GM20431 (cell line): ENCODE measurements around the gene KLF16.

Source experiments
- in situ Hi-C: fragments of 300-500 bp; cut with MseI, MboI; formaldehyde crosslinking; loops from one replicate; pipeline ENCODE4 v1.15.0; 2020; ENCODE audit warnings: low sequenced_read_pairs; ENCODE audit not compliant: unreplicated experiment

The KLF16 gene

DNA sequence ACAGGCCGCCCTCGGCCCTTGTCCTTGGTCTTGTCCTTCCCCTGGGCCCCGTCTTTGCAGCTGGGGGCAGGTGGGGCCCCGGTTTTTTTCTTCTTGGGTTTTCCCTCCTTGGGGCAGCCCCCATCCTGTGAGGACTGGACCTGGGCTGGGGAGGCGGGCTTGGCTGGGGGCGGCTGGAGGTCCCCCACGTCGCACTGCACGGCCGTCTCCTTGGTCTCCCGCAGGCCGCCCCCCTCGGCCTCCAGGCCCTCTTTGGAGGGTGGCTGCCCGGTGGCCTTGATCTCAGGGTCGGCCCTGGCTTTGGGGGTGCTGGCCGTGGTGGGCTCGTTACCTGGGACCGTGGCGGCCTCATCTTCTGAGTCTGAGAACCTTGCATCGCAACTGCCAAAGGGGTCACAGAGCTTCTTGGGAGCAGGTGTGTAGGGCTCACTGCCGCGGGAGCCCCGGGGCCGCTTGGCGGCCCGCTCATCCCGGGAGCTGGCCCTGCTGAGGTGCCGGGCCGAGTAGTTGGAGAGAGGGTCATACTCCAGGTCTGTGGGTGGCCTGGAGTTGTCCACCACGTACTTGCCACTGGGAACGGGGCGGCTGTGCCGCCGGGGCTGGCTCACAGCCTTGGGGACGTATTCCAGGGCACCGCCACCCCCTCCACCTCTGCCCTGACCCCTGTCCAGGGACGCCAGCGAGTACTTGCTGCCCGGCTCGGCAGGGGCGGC lies 35.7 kb downstream of the KLF16 start:
- in situ Hi-C loops = no loop called here

DNA sequence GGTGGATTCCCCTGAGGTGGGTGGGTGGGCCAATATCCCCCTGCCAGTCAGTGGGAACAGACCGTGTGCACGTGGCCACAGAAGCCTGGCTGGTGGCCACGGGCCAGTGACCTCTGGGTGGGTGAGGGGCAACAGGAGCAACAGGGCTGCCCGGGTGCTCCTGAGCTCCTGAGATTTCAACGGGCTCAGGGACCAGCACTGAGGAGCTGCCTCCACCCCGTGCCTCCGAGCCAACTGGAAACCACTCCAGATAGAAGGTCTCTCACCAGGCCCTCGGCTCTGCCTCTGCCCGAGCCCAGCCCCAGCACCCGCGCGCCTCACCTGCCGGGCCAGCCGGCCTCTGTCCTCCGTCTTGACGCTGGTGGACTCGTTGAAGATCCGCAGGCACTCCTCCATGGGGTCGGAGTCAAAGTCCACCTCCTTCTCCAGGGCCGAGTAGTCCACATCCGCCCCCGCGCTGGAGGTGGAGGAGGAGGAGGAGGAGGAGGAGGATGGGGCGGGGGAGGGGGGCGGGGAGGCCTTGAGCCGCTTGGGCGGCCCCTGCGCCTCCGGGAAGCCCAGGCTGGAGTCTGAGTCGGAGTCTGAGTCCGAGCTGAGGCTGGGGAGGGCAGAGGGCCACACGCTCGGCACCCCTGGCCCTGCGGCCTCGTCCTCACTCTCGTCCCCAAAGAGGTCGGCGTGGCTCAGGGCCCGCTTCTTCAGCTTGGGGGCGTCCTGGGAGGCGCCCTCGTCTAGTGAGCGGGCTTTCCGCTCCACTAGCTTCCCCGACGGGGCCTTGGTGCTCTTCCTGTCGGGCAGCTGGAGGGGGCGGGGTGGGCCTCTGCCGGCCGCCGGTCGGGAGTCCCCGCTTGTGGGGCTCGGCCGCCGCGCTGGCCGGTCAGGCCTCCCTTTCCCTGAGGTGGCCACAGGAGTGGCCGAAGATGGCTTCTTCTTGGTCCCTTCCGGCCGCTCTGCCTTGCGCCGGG lies 36.5 kb downstream of the KLF16 start:
- in situ Hi-C loops = no loop called here

DNA sequence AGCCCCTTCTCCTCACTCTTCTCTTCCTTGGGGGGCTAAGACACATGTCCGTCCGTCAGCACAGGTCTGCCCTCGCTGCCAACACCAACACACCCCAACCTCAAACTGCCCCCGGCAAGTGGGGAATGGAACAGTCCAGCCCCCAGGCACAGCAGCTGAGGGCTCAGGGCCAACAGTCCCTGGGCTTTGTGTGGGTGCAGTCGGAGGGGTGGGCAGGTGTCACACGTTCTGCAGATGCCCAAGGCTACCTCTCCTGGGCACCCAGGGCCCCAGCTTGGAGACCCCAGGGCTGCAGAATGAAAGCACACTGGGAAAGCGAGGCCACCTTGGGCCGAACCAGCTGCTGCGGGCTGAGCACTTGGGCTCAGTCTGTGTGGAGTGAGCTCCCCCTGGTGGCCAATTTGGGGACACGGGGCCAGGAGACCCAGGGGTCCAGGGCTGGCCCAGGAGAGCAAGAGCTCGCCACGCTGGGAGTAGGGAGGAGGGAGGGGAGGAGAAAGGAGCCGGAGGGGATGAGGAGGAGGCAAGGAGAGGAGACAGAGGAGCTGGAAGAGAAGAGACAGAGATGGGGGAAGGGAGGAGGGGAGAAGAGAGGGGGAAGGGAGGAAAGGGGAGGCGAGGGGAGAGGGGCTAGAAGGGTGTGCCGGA lies 37.3 kb downstream of the KLF16 start:
- in situ Hi-C loops = no loop called here

DNA sequence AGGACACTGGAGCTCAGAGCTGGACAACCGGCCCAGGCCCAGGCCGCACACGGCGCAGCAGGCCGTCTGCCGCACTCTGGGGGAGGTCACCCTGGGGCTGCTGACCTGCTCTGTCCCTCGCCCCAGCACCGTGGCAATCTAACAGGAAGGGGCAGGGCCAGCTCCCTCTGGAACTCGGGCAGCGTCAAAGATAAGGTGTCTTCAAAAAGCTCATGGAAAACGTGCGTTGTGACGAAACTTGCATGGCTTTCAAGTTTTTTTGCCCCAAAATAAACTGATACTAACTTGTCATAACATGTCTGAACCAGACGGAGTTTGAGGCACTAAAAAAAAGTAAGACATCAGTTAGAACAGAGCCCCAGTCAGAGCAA lies 39.1 kb downstream of the KLF16 start:
- in situ Hi-C loops = no loop called here

DNA sequence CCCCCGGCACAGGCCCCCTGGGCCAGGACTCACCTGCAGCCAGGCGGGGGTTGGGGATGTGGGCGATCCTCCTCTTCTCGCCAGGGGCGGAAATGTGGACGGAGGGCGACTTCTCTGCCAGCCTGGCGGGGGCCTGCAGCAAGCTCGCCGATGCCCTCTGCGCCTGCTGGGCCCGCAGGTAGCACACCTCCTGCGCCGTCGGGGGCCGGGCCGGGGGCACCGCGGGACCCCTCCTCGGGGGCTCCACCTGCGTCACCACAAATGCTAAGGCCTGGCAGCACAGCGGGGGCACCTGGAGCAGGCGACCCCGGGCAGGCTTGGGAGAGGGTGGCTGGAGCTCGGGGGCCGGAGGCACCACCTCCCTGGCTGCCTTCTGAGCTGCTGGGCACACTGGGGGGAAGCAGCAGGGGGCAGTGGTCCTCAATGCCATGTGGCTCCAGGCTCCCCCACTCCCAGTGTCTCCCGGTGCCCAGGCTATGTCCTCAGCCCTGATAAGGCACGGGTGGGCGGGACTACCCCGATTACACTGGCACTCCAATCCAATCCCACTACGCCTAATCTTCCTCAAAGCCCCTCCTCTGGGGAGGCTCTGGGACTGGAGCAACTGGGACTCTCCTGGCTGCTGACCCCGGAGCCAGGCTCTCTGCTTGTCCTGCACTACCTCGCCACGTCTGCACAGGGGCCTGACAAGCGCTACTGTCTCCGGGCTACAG lies 39.7 kb downstream of the KLF16 start:
- in situ Hi-C loops = no loop called here

DNA sequence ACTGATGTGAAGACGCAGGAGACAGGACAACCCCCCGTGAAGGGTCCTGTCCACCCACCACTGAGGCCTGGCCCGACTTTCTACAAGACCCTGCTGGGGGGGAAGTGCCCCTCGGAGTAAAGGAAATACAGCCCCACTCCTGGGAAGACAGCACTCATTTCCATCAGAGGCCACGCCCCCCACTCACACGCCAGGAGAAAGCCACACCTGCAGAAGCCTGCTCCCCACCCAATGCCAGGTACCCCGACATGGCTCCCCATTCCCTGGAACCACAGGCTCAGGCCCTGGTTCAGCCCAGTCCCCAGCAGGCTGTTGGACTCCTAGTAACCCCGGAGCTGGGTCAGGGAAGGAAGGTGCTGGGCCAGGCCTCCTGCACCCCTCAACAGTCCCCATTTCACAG lies 40.4 kb downstream of the KLF16 start:
- in situ Hi-C loops = no loop called here

DNA sequence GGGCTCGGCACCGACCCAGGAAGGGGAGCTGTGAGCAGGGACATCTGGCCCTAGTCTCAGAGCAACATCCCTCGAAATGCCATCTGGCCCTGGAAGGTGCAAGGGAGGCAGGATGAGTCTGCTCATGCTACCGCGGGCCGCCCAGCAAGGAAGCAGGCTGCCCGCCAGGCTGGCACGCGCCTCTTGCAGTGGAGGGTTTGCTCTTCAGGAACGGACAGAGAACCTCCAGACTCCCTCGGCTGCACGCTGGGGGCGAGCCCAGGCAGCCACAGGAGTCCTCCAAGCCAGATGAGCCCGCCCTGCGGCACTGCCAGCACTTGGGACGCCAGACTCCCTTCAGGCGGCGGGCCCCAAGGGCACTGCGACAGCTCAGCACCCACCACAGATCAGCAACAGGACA lies 41.2 kb downstream of the KLF16 start:
- in situ Hi-C loops = no loop called here

DNA sequence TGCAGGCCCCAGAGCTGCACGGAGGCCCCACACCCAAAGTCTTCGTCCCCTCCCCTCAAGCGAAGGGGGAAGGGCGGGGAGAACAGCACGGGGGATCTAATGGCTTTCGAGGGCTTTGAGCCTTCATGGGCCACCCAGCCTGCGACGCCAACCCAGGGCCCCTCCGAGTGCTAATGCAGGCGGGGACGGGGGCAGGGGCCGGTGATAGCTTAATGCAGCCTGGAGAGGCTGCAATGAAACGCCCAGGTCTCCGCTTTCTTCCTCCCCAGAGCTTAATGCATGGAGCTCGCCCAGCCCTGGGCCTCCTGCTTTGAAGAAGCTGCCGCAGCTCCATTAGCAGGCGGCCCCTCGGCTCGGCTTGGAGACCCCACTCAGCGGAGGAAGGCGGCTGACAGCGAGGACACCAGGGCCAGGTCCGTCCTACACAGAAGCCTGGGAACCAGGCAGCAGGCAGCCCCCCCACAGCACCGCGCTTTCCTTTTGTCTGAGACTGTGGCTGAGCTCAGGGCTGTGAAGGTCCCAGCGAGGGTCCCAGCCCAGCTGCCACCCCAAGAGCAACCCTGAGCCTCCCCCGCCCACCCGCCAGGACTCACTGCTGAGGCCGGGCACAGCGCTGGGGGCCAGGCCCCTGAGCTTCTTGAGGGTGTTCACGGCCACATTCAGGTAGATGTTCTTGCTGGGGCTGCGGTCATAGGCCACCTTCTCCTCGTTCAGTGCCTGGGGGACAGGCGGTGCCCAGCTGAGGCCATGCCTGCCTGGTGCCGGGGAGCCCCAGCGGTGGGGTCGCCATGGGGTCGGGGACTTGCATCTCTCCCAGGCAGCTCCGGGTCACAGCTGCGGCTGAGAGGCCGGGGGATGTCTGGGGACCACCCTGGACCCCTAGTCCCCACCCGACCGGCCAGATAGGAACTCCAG lies 43.8 kb downstream of the KLF16 start:
- in situ Hi-C loops = loop anchor here (10.0 kb wide), 1 partner anchor 275 kb away; no protein-coding TSS in a partner anchor

DNA sequence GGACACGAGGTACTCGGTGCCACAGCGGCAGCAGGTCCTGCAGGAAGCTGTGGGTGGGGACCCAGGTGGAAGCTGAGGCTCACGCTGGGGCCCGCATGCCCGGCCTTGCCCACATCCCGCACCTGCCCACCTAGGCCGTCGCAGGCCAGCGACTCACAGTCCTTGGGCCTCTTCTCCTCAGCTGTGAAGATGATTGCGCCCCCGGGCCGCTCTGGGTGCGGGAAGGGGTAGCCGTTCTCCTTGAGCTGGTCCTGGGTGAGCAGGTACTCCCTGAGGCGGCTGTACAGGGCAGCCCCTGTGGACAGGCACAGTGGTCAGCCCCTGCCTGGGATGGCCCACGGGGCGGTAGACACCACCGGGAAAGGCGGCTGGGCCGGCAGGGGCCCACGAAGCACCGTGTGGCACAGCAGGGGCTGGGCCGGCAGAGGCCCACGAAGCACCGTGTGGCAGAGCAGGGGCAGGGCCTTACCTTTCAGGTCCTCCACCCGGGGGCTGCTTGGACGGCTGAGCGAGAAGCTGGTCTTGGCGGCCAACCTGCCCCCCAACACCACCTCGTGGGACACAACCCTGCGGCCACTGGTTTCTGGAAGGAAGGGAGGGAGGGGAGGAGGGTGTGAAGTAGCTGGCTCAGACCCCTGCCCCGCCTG lies 44.7 kb downstream of the KLF16 start:
- in situ Hi-C loops = loop anchor here (10.0 kb wide), 1 partner anchor 274 kb away; no protein-coding TSS in a partner anchor

DNA sequence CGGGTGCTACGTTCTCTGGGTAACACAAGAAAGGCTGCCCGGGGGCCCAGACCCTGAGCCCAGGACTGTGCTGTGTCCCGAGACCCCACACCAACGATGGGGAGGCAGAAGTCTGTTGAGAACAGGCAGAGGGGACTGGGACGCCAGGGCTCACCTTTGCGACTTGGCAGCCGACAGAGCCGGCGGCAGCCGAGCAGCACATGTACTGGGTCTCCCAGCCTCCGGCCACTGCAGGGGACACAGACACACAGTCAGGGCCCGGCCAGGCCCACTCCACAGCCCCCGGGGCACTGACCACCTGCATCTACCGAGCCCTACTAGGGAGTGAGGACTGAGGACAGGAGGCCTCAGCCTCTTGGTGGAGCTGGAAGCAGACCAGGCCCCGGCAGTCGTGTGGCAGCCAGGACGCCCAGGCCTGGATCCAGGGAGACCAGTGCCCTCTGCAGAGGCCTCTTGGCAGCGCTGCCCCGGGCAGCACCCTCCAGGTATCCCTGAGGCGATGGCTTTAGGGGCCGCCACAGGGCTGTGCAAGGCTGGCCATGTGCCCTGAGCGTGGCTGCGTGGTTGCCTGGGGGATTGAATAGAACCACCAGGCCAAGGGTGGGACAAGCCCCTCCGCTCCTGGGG lies 45.7 kb downstream of the KLF16 start:
- in situ Hi-C loops = loop anchor here (10.0 kb wide), 1 partner anchor 273 kb away; no protein-coding TSS in a partner anchor

DNA sequence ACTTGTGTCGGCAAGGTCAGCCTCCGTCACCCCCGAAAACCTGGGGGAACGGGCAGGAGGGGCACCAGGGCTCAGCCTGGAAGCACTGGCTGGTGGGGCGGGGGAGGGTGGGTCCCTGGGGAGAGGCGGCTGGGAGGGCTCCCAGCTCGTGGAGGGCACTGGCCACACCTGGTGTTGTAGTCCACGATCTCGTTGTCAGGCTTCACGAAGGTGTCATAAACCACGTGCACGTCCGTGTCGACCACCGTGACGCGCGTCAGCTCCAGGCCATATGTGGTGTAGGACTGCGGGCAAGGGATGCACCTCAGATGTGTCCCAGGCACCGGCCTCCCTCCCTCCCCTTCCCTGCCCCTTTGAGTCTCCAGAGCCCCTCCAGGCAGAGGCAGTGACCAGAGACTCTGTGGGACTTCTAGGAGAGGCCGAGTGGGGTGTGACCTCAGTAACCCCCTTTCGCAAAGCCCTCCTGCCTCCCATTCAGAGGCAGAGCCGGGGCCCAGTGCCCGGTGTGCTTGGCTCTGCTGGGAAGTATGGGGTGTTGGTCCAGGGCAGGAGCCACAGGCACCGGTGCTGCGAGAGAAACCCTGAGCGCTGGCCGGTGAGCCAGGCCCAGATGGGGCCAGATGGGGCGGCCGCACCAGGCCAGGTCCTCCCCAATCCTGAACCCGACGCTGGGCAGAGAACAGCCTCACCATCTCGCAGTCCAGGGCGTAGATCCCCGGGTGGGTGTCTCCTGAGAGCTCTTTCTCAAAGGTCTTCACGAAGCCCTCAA lies 46.7 kb downstream of the KLF16 start:
- in situ Hi-C loops = loop anchor here (10.0 kb wide), 1 partner anchor 272 kb away; no protein-coding TSS in a partner anchor

DNA sequence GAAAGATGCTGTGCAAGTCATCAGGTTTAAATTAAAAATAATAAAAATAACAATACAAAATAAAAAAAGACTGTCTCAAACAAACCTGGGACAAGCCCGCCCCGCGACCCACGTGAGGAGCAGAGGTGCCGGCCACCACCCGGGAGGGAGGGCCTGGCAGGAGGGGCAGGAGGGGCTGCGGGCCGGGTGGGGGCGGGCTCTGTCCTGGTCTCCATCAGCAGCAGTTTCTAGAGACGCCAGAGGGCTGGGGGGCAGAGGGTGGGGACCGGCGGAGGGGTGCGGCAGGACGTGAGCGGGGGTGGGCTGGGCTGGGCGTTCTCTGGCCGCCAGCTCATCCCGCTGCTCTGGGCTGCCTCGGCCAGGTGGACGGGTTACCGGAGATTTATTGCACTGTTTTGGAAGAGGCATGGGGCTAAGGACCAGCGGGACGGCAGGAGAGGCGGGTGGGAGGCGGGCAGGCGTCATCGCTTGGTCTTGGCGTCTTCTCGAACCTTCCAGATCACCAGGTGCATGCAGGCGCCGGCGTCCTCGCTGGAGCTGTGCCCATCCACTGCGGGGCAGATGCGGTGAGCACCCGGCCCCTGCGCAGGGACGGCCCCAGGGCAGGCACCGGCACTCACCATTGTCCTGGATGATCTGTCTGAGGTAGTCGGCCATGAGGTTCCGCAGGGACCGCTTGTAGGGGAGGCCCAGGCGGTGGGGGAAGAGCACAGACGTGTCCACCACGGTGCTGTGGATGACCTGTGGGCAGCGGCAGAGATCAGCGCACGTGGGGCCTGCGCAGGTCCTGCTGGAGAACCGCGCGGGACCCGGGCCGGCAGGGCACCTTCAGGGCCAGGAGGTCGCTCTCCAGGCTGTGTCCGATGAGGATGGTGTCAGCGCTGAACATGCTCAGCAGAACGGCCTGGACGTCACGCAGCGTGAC lies 47.5 kb downstream of the KLF16 start:
- in situ Hi-C loops = loop anchor here (10.0 kb wide), 1 partner anchor 271 kb away; no protein-coding TSS in a partner anchor

DNA sequence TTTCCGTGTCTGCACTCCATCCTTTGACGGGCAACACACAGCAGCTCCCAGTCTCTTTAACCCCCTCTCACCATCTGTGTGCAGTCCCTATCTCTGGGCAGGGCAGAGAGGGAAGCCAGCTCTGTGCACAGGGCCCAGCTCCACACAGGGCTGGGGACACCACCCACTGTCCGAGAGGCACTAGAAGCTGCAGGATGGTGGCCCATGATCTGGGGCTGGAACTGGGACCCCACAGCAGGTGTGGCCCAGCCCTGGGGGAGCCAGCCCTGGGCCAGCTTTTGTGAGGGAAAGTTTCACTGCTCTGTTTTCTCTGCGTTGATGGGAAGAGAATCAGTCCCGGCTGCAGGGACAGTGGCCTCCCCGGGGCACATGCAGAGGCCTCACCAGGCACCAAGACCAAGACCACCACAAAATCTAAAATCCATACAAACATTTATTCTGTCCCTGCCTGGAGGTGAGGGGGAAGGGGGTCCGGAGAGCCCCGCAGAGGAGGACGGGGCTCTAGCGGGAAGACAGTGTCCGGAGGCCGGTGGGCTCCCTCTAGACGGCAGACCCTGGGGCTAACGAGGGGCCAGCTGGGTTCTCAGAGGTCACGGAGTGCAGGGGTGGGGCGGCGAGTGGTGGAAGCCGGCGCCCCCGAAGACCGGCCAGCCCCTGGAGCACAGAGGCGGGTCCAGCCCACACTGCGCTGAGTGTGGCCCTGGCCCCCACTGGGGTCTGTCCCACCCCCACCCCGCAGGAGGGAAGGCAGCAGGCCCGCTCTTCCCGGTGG lies 48.4 kb downstream of the KLF16 start:
- in situ Hi-C loops = loop anchor here (10.0 kb wide), 1 partner anchor 270 kb away; no protein-coding TSS in a partner anchor

DNA sequence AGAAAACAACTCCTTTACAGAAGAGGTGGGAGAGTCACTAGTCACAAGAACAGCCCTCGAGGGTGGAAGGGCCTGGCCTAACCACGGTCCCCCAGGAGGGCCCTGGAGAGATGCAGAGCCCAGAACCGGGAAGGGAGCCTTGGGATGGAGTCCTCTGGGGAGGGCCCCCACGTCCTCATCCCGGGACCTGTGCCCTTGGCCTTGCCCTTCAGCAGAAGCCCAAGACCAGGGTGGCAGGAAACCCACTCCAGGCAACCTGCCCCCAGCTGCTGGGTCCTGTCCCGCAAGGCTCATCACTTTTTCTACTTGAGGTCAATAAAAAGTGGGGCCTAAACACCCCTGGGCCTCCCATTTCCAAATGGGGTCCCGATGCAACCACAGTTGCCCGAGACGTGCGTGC lies 49.0 kb downstream of the KLF16 start:
- in situ Hi-C loops = loop anchor here (10.0 kb wide), 1 partner anchor 270 kb away; no protein-coding TSS in a partner anchor
